Astrocyte (in vitro differentiated cells and primary cell): ENCODE data around the gene CROCC.

Experiments used
- EZH2 ChIP-seq: IDR thresholded peaks from 2 replicates; pipeline ENCODE4 v1.6.1; 2012; ENCODE audit warnings: mild to moderate bottlenecking, low read length, inconsistent platforms; ENCODE audit not compliant: insufficient read depth
- TF ChIP-seq, protein P1 (sequence below): IDR thresholded peaks from 2 replicates; pipeline ENCODE4 v1.5.1; 2011; ENCODE audit warnings: low read depth, mild to moderate bottlenecking, inconsistent platforms, low read length, moderate library complexity; ENCODE audit not compliant: insufficient read depth

DNA sequence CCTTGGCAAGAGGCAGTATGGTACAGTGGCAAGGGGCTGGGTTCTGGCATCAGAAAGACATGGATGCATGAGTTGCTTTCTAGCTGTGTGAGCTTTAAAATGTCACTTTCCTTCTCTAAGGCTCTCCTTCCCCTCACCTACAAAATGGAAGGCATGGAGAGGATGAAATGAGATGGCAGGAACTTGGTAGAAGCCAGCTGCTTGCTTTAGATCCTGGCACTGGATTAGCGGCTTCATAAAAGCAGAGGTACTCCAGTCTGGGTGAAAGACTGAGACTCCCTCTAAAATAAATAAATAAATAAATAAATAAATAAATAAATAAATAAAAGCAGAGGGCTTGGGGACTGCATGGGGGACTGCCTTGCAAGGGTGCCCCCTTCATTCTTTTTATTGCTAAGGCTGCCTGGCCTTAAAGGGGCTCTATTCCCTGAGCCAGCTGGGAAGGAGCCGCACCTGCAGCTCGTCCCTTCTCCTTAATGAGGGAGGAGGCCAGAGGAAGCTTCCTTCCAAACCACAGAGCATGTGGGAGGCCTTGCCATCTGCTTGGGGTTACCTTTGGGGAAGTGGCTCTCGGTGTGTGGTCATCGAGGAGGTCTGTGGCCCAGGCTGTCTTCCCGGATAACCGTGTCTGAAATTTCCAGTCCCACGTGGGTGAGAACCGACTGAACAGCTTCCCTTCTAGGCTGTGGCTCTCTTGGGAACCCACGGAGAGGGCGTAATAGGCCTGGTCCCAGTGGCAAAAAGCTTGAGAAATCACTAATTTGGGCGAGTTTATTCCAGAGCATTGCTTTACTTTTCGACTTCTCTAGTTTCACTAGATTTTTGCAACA, 92.0 kb downstream of the CROCC start:
- TF ChIP-seq, protein P1, sequence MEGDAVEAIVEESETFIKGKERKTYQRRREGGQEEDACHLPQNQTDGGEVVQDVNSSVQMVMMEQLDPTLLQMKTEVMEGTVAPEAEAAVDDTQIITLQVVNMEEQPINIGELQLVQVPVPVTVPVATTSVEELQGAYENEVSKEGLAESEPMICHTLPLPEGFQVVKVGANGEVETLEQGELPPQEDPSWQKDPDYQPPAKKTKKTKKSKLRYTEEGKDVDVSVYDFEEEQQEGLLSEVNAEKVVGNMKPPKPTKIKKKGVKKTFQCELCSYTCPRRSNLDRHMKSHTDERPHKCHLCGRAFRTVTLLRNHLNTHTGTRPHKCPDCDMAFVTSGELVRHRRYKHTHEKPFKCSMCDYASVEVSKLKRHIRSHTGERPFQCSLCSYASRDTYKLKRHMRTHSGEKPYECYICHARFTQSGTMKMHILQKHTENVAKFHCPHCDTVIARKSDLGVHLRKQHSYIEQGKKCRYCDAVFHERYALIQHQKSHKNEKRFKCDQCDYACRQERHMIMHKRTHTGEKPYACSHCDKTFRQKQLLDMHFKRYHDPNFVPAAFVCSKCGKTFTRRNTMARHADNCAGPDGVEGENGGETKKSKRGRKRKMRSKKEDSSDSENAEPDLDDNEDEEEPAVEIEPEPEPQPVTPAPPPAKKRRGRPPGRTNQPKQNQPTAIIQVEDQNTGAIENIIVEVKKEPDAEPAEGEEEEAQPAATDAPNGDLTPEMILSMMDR, result no peak
- TF ChIP-seq EZH2, result no peak
